ENCODE data around the gene PICK1.

Gene PICK1

GRCh38 chr22:38049812-38050619 is 7.2 kb upstream of the PICK1 start:
- DNase-seq (ENCODE audit: low spot score): no peak

GRCh38 chr22:38050720-38051119 is 6.5 kb upstream of the PICK1 start:
- no peak for DNase-seq (ENCODE audit: low spot score)

DNA sequence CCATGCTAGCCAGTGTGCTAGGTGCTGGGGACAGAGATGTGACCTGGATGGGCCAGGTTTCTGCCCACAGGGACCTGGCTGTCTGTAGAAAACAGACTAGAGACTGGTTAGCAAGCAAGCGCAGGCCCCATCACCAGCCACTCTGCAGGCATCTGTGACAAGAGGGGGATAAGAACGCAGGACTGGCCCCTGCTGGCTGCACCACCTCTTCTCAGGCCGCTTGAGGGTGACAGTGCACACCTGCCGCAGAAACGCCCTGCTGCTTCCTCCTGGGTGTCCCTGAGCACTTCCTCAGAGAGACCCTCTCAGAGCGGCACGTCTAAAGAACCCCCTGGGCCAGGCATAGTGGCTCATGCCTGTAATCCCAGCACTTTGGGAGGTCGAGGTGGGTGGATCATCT is 5.9 kb upstream of the PICK1 start:
- no peak for DNase-seq (ENCODE audit: low spot score)

DNA sequence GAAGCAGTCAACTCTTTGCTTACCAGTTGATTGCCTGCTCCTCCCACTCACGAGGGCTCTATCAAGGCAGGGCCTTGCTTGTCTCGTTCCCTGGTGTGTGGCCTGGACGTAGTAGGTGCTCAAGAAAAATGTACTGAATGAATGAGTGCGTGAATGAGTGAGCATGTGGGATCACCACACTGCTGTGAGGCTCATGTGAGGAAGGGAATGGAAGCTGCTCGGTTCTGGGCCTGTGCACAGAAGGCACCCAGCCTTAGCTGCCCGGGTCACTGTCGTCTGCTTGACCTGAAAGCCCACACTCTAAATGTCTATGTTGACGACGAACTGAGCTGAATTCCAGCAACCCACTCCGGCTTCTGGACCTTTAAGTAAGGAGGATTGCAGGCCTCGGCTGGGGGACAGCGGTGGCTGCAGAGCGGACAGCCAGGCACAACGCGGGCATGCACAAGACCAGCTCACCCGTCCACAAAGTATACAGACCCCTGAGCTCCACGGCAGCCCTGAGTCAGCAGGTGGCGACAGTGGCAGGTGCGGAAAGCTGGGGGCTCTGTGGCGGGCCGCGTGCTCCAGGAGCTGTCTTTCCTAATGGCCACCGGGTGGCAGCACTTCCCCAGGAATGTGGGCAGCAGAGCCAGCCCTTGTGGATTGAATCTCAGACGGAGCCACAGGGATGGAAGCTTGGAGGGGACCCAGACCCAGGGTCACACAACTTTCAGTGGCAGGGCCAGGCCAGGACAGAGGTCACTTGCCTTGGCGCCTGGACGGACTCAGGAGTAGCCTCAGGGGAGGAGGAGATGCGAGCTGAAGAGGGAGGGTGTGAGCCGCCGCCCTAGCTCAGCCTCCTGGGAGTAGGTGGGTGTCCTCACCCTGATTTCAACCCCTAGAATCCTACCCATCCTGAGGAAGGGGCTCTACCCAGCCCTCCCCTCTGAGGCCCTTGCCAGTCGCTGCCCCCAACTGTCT is 5.0 kb upstream of the PICK1 start:
- DNase-seq (ENCODE audit: low spot score): peak; percentile 82

GRCh38 chr22:38062791-38063190 is 5.6 kb downstream of the PICK1 start:
- no peak for DNase-seq (ENCODE audit: low spot score)

GRCh38 chr22:38065539-38065938 is 8.3 kb downstream of the PICK1 start:
- DNase-seq (ENCODE audit: low spot score): no peak

DNA sequence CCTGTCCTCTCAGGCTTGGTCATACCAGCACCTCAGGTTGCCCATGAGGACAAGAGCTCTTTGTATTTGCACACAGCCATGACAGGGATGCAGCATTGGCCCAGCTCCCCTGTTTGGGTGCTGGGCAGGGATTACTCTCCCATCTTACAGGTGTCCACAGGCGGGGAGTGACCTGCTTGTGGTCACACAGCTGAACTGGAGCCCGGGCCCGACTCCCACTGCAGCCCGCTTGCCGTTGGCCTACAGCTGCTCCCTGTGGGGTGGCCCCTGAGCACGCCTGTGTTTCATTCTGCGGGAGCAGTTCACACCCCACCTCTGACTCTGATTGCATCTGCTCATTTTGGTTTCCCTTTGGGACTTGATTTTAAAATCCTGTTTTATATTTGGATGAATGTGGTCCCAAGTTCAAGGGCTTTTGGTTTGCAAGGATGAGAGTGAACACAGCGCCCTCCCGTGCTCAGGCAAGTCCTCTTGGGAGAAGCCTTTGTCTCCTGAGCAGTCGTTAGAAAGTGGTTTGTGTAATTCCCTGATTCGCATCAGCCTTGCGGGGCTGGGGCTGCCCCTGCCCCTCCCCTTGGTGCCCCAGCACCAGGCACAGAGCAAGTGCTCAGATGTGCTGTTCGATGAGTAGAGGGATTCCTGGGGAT is 9.3 kb downstream of the PICK1 start:
- no peak for DNase-seq (ENCODE audit: low spot score)

DNA sequence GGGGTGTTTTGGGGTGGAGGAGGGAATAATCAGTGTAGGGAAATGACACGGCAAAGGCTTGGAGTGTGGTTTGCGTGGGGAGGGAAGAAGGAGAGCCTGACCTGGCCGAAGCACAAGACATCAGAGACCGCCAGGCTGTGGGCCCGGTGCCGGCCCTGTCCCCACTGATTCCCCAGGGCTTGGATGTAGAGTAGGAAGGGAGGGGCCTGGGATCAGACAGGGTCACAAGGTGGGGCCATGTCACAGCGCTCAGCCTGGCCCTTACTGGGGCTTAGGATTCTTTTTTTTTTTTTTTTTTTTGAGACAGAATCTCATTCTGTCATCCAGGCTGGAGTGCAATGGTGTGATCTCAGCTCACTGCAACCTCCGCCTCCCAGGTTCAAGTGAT is 9.8 kb downstream of the PICK1 start:
- DNase-seq (ENCODE audit: low spot score): no peak

DNA sequence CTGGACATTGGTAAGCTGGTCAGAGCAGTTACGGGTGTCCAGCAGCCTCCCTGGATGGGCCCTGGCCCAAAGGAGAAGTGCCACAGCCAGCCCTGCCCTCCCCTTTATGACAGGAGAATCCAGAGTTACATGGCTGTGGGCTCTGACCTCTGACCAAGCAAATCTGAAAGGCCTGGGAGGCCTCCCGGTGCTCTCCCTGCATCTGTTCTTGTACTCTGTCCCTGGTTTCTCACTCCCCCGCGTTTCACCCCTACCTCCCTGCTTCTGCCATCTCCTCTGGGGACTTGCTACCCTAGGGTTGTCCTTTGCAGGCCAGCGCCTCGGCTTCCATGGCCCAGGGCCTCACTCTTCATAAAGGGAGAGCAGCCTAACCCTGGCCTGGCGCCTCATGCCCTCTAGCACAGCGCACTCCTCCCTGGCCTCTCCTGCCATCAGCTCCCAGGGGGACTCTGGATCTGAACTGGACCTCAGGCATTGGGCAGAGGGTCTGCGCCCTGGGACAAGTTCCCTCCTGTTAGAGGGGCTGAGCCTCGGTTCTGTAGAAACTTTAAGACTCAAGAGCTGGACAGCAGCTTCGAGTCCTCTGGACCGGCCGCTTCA is 10.7 kb downstream of the PICK1 start:
- no peak for DNase-seq (ENCODE audit: low spot score)

DNA sequence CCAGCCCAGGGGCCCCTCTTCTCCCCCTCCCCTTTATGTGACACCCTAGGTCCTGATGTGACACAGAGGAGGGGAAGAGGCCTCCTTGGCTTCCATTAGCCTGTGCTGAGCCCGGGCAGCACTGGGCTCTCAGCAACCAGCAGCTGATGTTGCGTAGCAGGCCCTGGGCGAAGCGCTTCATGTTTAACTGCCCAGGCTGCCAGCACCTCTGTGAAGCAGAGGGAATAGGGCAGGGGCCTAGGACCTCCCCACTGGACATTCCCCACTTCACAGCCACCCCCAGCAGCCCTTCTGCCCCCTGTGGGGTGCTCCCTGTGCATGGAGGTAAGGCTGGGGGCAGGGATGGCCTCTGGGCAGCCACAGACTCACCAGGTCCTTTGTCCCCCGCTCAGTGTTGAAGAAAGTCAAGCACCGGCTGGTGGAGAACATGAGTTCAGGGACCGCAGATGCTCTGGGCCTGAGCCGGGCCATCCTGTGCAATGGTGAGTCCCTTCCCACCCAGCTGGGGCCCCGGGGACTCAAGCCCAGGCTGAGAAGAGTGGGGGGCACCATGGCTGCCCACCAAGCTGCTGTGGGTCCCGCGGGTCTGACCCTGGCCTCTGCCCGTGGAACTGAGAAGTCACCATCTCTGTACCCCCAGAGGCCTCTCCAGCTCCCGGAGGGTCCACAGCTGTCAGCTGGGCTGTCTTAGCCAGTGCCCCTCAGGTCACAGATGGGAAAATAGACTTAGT is 11.6 kb downstream of the PICK1 start:
- no peak for DNase-seq (ENCODE audit: low spot score)

DNA sequence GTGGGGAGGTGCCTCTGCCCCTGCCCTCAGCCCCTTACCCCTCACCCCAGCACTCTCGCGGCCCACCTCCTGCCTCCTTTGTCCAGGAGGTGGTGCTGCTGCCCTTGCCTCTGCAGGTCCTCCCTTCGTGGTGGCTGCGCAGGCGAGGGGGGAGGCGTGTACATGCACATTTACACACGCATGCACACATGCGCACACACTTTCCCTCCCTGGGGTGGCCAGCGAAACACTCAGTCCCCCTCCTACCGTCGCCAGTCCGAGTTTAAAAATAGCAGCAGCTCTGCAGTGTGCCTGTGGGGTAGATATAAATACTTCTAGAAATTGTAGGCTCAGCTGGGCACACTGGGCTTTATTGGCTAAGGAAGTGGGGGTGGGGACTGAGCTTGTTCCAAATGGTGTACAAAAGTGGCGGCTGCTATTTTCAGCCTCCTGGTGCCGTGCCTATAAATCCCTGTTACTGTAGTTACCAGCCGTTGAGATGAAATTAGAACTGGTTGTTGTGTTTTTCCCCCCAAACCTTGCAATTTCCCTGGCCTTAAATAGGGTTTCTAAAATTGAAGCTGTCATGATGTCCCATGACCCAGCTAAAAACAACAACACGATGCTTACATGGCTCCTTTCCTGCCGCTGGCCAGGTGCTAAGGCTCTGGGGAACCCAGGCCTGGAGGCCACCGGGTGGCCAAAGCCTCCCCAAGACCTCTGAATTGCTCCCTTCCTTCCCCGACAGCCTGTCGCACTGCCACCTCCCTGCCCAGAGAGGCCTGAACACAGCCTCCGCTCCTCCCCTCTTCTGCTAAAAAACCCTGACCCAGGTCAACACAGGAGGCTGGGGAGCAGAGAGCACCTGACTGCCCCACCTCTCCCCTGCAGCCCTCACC is 12.4 kb downstream of the PICK1 start:
- DNase-seq (ENCODE audit: low spot score): no peak

DNA sequence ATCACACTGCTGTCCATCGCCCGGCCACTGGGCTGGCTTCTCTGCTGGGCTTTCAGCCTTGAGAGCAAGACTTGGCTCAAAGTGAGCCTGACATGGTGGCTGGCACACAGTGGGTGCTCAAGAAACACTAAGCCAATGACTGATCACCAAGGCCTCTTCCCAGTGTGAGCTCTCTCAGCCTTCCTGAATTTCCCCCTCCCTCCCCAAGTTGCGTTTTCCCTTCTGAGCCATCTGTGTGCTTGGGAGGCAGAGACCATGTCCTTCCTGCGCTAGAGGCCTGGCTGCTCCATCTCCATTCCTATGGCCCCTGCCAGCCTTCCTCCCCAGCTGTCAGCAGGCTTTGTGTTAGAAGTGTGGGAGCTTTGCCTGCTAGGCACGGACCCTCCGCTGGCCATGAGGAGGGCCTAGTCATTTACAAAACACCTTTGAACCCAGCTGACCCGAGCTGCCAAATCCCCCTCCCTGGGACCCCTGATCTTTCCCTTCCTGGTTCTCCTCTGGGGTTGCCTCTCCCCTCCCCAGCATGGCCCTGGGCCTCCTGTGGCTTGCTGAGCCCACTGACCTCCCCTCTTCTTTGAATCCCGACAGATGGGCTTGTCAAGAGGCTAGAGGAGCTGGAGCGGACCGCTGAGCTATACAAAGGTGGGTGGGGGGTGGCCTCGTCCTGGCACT is 13.2 kb downstream of the PICK1 start:
- DNase-seq (ENCODE audit: low spot score): no peak

DNA sequence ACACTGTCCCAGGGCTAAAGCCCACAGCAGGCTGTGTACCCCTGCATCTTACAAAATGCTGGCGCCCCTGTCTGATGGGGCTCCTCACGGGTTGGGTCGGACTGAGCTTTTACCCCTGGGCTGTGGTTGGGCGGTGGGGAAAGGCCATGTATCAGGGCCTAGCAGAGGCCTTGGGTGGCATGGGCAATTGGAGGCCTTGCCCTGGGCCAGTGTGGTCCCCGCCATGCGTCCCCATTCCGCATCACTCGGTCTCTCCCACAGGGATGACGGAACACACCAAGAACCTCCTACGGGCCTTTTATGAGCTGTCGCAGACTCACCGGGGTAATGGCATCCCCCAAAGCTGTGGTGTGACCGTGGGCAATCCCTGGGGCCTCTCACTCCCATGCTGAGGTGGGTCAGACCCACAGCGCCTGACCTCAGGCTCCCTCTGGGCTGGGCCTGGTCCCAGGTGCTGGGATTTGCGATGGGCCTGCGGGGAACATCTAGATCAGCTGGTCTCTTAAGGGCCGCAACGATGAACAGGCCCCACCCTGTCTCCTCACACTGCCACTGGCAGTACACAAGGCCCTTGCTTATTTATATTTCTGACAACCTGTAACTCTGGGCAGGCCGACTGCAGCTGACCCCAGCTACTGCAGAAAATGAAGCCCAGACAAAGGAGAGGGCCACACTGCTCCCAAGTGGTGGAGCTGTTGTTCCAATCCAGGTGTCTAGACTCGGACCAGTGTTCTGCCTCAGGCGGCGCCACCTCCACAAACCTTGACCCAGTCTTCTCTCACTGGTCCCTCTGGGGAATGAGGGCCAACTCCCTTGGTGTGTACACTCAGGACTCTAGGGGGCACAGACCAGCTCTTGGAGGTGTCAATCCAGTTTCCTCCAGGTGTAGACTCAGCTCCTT is 14.5 kb downstream of the PICK1 start:
- DNase-seq (ENCODE audit: low spot score): no peak

DNA sequence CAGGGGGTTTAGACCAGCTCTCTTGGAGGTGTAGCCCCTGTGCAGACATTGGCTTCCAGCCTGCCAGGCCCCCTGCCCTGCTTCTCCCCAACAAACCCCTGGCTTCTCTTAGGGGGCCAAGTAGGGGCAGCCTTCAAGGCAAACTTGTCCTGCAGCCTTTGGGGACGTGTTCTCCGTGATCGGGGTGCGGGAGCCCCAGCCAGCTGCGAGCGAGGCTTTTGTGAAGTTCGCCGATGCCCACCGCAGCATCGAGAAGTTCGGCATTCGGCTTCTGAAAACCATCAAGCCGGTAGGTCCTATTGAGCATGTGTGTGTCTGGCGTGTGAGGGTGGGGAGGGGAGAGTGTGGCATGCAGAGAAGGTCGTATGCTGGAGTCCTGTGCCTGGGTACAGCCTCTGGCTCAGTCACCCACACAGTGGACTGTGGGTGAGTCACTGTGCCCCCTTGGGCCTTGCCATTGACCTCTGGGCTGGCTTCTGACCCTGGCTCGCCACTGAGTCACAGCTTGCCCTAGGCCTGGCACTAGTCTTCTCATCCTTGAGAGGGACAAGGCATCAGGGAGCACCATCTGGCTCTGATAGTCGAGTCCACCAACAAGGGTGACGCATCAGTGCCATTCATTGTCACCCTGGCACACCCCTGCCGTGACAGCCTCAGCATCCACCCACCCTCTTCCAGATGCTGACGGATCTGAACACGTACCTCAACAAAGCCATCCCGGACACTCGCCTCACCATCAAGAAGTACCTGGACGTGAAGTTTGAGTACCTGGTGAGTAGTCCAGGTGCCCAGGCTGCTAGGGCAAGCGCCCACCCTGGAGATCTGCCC is 15.3 kb downstream of the PICK1 start:
- DNase-seq (ENCODE audit: low spot score): no peak

- no peak for DNase-seq (ENCODE audit: low spot score)
Observed at GRCh38 chr22:38073150-38074130, 16.2 kb downstream of the PICK1 start.

GRCh38 chr22:38074181-38075104 is 17.2 kb downstream of the PICK1 start:
- DNase-seq (ENCODE audit: low spot score): no peak

All from RKO (cell line).